B cell (primary cell): Measurements from ENCODE around the gene RNF44. TPM values are rescaled to one million over a fixed set of nuclear protein-coding genes. Genes with fewer than 3 reads are reported as not detected.

Experiments
- ATAC-seq: fragments of 200-7000 bp; cut with Tn5 transposase; one replicate; pipeline ENCODE4 v1.10.0; 2021; ENCODE audit warnings: low read depth, mild to moderate bottlenecking, moderate number of reproducible peaks, moderate library complexity
- CTCF ChIA-PET: fragments of 350-600 bp; sonication (Branson Sonifier 250); formaldehyde crosslinking; loops from one replicate; lab custom pipeline; 2021; ENCODE audit warnings: antibody characterized with exemption, inconsistent platforms; lab: Charles Lee
- POLR2A ChIA-PET: fragments of 350-600 bp; sonication (Branson Sonifier 250); formaldehyde crosslinking; loops from one replicate; lab custom pipeline; 2021; ENCODE audit warnings: antibody characterized with exemption; lab: Charles Lee
- DNase-seq: peaks from one replicate; pipeline ENCODE4 v3.0.0; 2013
- H2AFZ ChIP-seq: 2 replicates; pipeline ENCODE4 v1.6.1; 2012; ENCODE audit warnings: mild to moderate bottlenecking, low read depth, low read length; ENCODE audit not compliant: insufficient read depth, poor library complexity, severe bottlenecking
- H3K27ac ChIP-seq, 2 donors: 1 replicate in 1 of 2; 2 replicates in 1 of 2; pipeline ENCODE4 v1.5.1; 2012 to 2013; ENCODE audit warnings: low read length in 2 of 2, mild to moderate bottlenecking in 2 of 2, moderate library complexity in 1 of 2
- H3K27me3 ChIP-seq, 4 experiments: fragments of 200-600 bp in 1 of 4; sonication (generic) in 1 of 4; replicated peaks in 1 of 4; 1 replicate in 2 of 4; 2 replicates in 2 of 4; pipeline versions ENCODE4 v1.6.1 to v1.7.0; 2013 to 2016; ENCODE audit warnings: low read length in 3 of 4, mild to moderate bottlenecking in 2 of 4, mixed read lengths in 1 of 4, moderate library complexity in 1 of 4; ENCODE audit not compliant: insufficient read depth in 4 of 4, control insufficient read depth in 3 of 4; ENCODE audit errors: control extremely low read depth in 1 of 4
- H3K36me3 ChIP-seq, 2 experiments: replicated peaks in 1 of 2; 1 replicate in 1 of 2; 2 replicates in 1 of 2; pipeline versions ENCODE4 v1.6.1 to v1.7.1; 2013; ENCODE audit warnings: low read length in 1 of 2; ENCODE audit not compliant: insufficient read depth in 2 of 2, control insufficient read depth in 1 of 2; ENCODE audit errors: control extremely low read depth in 1 of 2, extremely low read depth in 1 of 2
- H3K4me1 ChIP-seq, 2 donors: fragments of 200-600 bp in 1 of 2; sonication (generic) in 1 of 2; 1 replicate in 1 of 2; 2 replicates in 1 of 2; pipeline versions ENCODE4 v1.5.1 to v1.6.1; 2013 to 2017; ENCODE audit warnings: low read length in 2 of 2; ENCODE audit not compliant: control insufficient read depth in 2 of 2, insufficient read depth in 2 of 2
- H3K4me2 ChIP-seq: replicated peaks from 2 replicates; pipeline ENCODE3; 2012; ENCODE audit warnings: mild to moderate bottlenecking, low read depth, low read length; ENCODE audit not compliant: poor library complexity, severe bottlenecking
- H3K4me3 ChIP-seq, 5 experiments: fragments of 200-600 bp in 1 of 5; sonication (generic) in 1 of 5; 1 replicate in 3 of 5; 2 replicates in 2 of 5; pipeline versions ENCODE4 v1.5.1 to v1.7.0; 2011 to 2016; ENCODE audit warnings: low read length in 4 of 5, mild to moderate bottlenecking in 4 of 5, low read depth in 2 of 5, control low read depth in 1 of 5, moderate library complexity in 1 of 5; ENCODE audit not compliant: insufficient read depth in 1 of 5; ENCODE audit errors: control extremely low read depth in 1 of 5, extremely low read depth in 1 of 5
- H3K79me2 ChIP-seq: fragments of 200-600 bp; sonication (generic); one replicate; pipeline ENCODE4 v1.6.0; 2016; ENCODE audit warnings: low read length; ENCODE audit not compliant: control insufficient read depth, insufficient read depth
- H3K9ac ChIP-seq: fragments of 200-600 bp; sonication (generic); 2 replicates; pipeline ENCODE4 v1.6.1; 2017; ENCODE audit warnings: mild to moderate bottlenecking, low read length, moderate library complexity
- H3K9me3 ChIP-seq, 3 donors: one replicate each; pipeline versions ENCODE4 v1.6.1 to v1.7.1; 2013; ENCODE audit warnings: low read length in 2 of 3; ENCODE audit not compliant: control insufficient read depth in 2 of 3, insufficient read depth in 1 of 3; ENCODE audit errors: control extremely low read depth in 1 of 3
- H4K20me1 ChIP-seq: 2 replicates; pipeline ENCODE4 v1.6.0; 2012; ENCODE audit warnings: mild to moderate bottlenecking, low read length; ENCODE audit not compliant: insufficient read depth, control insufficient read depth, poor library complexity, severe bottlenecking
- H3K27ac Mint-ChIP-seq: one replicate; pipeline ENCODE4 v1.8.0; 2021; ENCODE audit warnings: mixed read lengths
- H3K27me3 Mint-ChIP-seq: one replicate; pipeline ENCODE4 v1.8.0; 2021; ENCODE audit warnings: mixed read lengths
- H3K4me1 Mint-ChIP-seq: one replicate; pipeline ENCODE4 v1.8.0; 2021; ENCODE audit warnings: mixed read lengths
- H3K4me3 Mint-ChIP-seq: one replicate; pipeline ENCODE4 v1.8.0; 2021; ENCODE audit warnings: mixed read lengths
- H3K9me3 Mint-ChIP-seq: one replicate; pipeline ENCODE4 v1.8.0; 2022; ENCODE audit warnings: mixed read lengths; ENCODE audit not compliant: insufficient read depth
- EZH2 ChIP-seq: IDR thresholded peaks from 2 replicates; pipeline ENCODE4 v1.6.1; 2012; ENCODE audit warnings: borderline replicate concordance, low read depth, mild to moderate bottlenecking, moderate library complexity, low read length; ENCODE audit not compliant: insufficient read depth, poor library complexity, severe bottlenecking
- WGBS: methylation state at CpG from one replicate; pipeline ENCODE4 v1.1.5; 2013; ENCODE audit warnings: missing lambda C conversion rate; ENCODE audit not compliant: insufficient coverage; 5-methylcytosine and 5-hydroxymethylcytosine counted together
- intact Hi-C: fragments of 100-400 bp; cut with micrococcal nuclease; formaldehyde crosslinking; loops from one replicate; pipeline ENCODE4 v1.10.0; 2022
- polyA plus RNA-seq: library from polyadenylated mRNA; depleted of rRNA; stranded (reverse); fragments of >200 nt; gene quantifications from 2 replicates; pipeline ENCODE4 v1.2.3, GENCODE V29; 2012
- total RNA-seq, 2 donors: library from RNA; stranded (reverse); fragments of 120-200 nt in 1 of 2; gene quantifications; 1 replicate in 1 of 2; 2 replicates in 1 of 2; pipeline versions ENCODE4 v1.2.3 to v1.2.4, GENCODE V29; 2013 to 2022
- TF ChIP-seq, protein P1 (sequence below): fragments of 200-600 bp; IDR thresholded peaks from one replicate; pipeline ENCODE4 v1.8.0; 2022; ENCODE audit warnings: antibody characterized with exemption, mild to moderate bottlenecking

RNF44 gene
- total and polyA plus RNA-seq, 2 donors (not counting 1 experiment from before 2014, with no cell fraction given) = 220 to 262 TPM

DNA sequence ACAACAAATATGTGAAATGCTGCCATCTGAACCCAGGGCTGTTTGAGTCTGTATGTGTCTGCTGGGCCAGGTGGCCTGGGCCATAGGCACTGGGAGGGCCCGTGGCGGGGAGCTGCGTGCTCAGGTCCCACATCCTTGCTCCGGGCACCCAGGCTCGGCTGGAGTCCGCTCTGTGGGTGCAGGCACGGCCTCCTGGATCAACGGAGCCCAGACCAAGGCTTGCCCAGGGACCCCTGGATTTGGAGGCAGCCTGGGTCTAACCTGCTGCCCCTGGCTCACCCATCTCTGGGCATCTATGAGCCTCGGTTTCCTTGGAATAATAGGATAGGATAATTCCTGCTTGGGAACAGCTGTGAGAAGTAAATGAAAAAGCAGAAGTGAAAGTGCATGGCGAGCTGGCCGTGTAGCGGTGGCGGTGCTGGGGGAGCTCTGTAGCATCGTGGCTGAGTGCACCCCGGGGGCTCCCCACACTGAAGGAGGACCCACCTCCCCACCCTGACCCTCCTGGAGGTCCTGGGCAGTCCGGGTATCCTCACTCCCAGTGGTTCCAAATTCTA is 13.2 kb upstream of the RNF44 start:
- no peaks in the 10 kb centered on the region for H3K36me3 ChIP-seq
- POLR2A ChIA-PET = interaction anchor here (0.8 kb wide), 1 partner anchor 388 kb away, joined by 6 read pairs; no protein-coding TSS in a partner anchor
- ATAC-seq (peak; percentile 76), DNase-seq (peak; percentile 68)
- H3K27me3 ChIP-seq = peaks cover 0 to 22% (median 0%) of the 10 kb centered on the region in 4 experiments
- Mint-ChIP-seq H3K4me1 (peaks cover 16% of the 10 kb centered on the region), H3K27me3 (peaks cover 12% of the 10 kb centered on the region), H3K4me3 (peak overlapping the region; percentile 45), H3K9me3 (no peaks in the 10 kb centered on the region), H3K27ac (no peak overlapping the region)
- CTCF ChIA-PET = interaction anchor here (1.2 to 1.5 kb wide), 3 partner anchors 13 to 133 kb away, joined by 3 to 5 read pairs (median 4); partner anchors contain the start of gene RNF44
- peak overlapping the region in 2 of 5 experiments; percentile 9 to 26 for H3K4me3 ChIP-seq
- H3K79me2 ChIP-seq = peaks cover 23% of the 10 kb centered on the region
- TF ChIP-seq, protein P1, sequence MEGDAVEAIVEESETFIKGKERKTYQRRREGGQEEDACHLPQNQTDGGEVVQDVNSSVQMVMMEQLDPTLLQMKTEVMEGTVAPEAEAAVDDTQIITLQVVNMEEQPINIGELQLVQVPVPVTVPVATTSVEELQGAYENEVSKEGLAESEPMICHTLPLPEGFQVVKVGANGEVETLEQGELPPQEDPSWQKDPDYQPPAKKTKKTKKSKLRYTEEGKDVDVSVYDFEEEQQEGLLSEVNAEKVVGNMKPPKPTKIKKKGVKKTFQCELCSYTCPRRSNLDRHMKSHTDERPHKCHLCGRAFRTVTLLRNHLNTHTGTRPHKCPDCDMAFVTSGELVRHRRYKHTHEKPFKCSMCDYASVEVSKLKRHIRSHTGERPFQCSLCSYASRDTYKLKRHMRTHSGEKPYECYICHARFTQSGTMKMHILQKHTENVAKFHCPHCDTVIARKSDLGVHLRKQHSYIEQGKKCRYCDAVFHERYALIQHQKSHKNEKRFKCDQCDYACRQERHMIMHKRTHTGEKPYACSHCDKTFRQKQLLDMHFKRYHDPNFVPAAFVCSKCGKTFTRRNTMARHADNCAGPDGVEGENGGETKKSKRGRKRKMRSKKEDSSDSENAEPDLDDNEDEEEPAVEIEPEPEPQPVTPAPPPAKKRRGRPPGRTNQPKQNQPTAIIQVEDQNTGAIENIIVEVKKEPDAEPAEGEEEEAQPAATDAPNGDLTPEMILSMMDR = no peak
- no peak for TF ChIP-seq EZH2
- H3K4me2 ChIP-seq = peak overlapping the region; percentile 67
- H3K4me1 ChIP-seq = peaks cover 12 to 15% of the 10 kb centered on the region in 2 donors
- 34% methylated on average over 16 of the region's 16 CpGs for WGBS
- H4K20me1 ChIP-seq = peaks cover 5% of the 10 kb centered on the region
- H3K9me3 ChIP-seq = peaks cover 0 to 3% (median 0%) of the 10 kb centered on the region in 3 donors
- no peak overlapping the region for H2AFZ ChIP-seq
- peak overlapping the region; percentile 35 for H3K9ac ChIP-seq
- no peak overlapping the region for H3K27ac ChIP-seq
- intact Hi-C loops = no loop called here

DNA sequence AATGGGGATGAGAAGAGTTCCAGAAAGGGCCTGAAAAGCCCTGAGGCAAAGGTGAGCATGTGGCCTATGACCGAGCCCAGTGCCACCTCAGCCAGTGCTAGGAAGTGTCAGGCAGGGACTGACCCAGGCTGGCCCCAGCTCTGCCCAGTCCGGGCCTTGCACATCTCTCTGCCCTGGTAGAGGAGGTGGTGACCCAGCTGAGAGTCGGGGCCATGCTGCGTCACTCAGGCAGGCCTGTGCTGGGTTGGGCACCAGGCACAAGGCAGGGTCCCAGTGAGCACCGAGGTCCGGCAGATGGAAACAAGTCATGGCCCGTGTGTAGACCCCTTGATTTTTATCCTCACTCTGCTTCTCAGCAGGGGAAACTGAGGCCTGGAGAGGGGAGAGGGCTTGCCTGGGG is 12.7 kb upstream of the RNF44 start:
- Histone ChIP-seq H3K4me2 (peak overlapping the region; percentile 67), H3K27me3 (peaks cover 0 to 18% (median 0%) of the 10 kb centered on the region in 4 experiments), H3K4me3 (no peak overlapping the region), H3K79me2 (peaks cover 26% of the 10 kb centered on the region), H3K9ac (no peak overlapping the region), H3K36me3 (no peaks in the 10 kb centered on the region), H3K27ac (no peak overlapping the region), H3K9me3 (peaks cover 0 to 3% (median 0%) of the 10 kb centered on the region in 3 donors), H2AFZ (no peak overlapping the region), H3K4me1 (peaks cover 12 to 15% of the 10 kb centered on the region in 2 donors), H4K20me1 (peaks cover 8% of the 10 kb centered on the region)
- H3K9me3 Mint-ChIP-seq = no peaks in the 10 kb centered on the region
- H3K4me1 Mint-ChIP-seq = peaks cover 16% of the 10 kb centered on the region
- no peak overlapping the region for H3K27ac Mint-ChIP-seq
- ATAC-seq (no peak), DNase-seq (no peak)
- H3K27me3 Mint-ChIP-seq = peaks cover 9% of the 10 kb centered on the region
- ChIA-PET CTCF (interaction anchor here (1.3 kb wide), 1 partner anchor 132 kb away, joined by 3 read pairs; no protein-coding TSS in a partner anchor), POLR2A (interaction anchor here (0.6 to 0.8 kb wide), 2 partner anchors 13 to 389 kb away, joined by 3 to 6 read pairs; partner anchors contain the start of gene RNF44)
- H3K4me3 Mint-ChIP-seq = peak overlapping the region; percentile 5
- TF ChIP-seq, protein P1 = no peak
- no peak for TF ChIP-seq EZH2
- WGBS = 81% methylated on average over 5 of the region's 7 CpGs
- intact Hi-C loops = no loop called here
